ENCODE results near the gene OR8D1. TPM values are rescaled to one million over a fixed set of nuclear protein-coding genes. Genes with fewer than 3 reads are reported as not detected.

Gene OR8D1
- total RNA-seq, result not detected in 3 replicates

GRCh38 chr11:124313849-124314248 is at the start of gene OR8D1:
Gene OR8D1, minus strand, starts transcription at chr11:124313949. Its CDS starts 3,183 bp downstream, at chr11:124310766.
- no peaks in the 10 kb centered on the region for H3K4me1 Mint-ChIP-seq
- no peak for DNase-seq (ENCODE audit: low spot score in 2 of 2, unreplicated experiment in 2 of 2)

GRCh38 chr11:124359566-124359965 is 45.8 kb upstream of the OR8D1 start:
- H3K4me3 Mint-ChIP-seq, result no peak overlapping the region
- H3K9me3 Mint-ChIP-seq, result no peaks in the 10 kb centered on the region
- TF ChIP-seq CTCF (IDR thresholded peaks at IDR 0.05; ENCODE audit: unreplicated experiment), result no peak
- H3K4me1 Mint-ChIP-seq, result no peaks in the 10 kb centered on the region
- no peak overlapping the region for H3K27ac Mint-ChIP-seq
- no peak for DNase-seq (ENCODE audit: low spot score in 2 of 2, unreplicated experiment in 2 of 2)
- no peaks in the 10 kb centered on the region for H3K36me3 Mint-ChIP-seq
- H3K27me3 Mint-ChIP-seq (ENCODE audit: low read depth), result peaks cover 29% of the 10 kb centered on the region

More at GRCh38 chr11:124313849-124314248, at the start of gene OR8D1:
- Mint-ChIP-seq H3K27me3 (ENCODE audit: low read depth) (peaks cover 23% of the 10 kb centered on the region), H3K9me3 (no peaks in the 10 kb centered on the region), H3K4me3 (no peak within 1 kb of the TSS), H3K36me3 (no peaks in the 10 kb centered on the region), H3K27ac (no peak within 1 kb of the TSS)
- TF ChIP-seq CTCF (IDR thresholded peaks at IDR 0.05; ENCODE audit: unreplicated experiment), result no peak

GRCh38 chr11:124346311-124346955 is 32.7 kb upstream of the OR8D1 start:
- H3K4me1 Mint-ChIP-seq, result no peaks in the 10 kb centered on the region
- H3K4me3 Mint-ChIP-seq, result no peak overlapping the region
- TF ChIP-seq CTCF (IDR thresholded peaks at IDR 0.05; ENCODE audit: unreplicated experiment), result no peak
- no peak overlapping the region for H3K27ac Mint-ChIP-seq
- no peaks in the 10 kb centered on the region for H3K36me3 Mint-ChIP-seq
- H3K27me3 Mint-ChIP-seq (ENCODE audit: low read depth), result no peaks in the 10 kb centered on the region
- peaks cover 49% of the 10 kb centered on the region for H3K9me3 Mint-ChIP-seq
- no peak for DNase-seq (ENCODE audit: low spot score in 2 of 2, unreplicated experiment in 2 of 2)

GRCh38 chr11:124344346-124344745 is 30.6 kb upstream of the OR8D1 start:
- H3K4me1 Mint-ChIP-seq, result no peaks in the 10 kb centered on the region
- no peak overlapping the region for H3K4me3 Mint-ChIP-seq
- no peak overlapping the region for H3K27ac Mint-ChIP-seq
- TF ChIP-seq CTCF (IDR thresholded peaks at IDR 0.05; ENCODE audit: unreplicated experiment), result no peak
- DNase-seq (ENCODE audit: low spot score in 2 of 2, unreplicated experiment in 2 of 2), result no peak
- no peaks in the 10 kb centered on the region for H3K27me3 Mint-ChIP-seq (ENCODE audit: low read depth)
- peaks cover 35% of the 10 kb centered on the region for H3K9me3 Mint-ChIP-seq
- no peaks in the 10 kb centered on the region for H3K36me3 Mint-ChIP-seq

GRCh38 chr11:124340142-124340447 is 26.3 kb upstream of the OR8D1 start:
- H3K36me3 Mint-ChIP-seq, result no peaks in the 10 kb centered on the region
- H3K27me3 Mint-ChIP-seq (ENCODE audit: low read depth), result no peaks in the 10 kb centered on the region
- no peak for DNase-seq (ENCODE audit: low spot score in 2 of 2, unreplicated experiment in 2 of 2)

More at GRCh38 chr11:124340142-124340447, 26.3 kb upstream of the OR8D1 start:
- no peak for TF ChIP-seq CTCF (IDR thresholded peaks at IDR 0.05; ENCODE audit: unreplicated experiment)
- Mint-ChIP-seq H3K27ac (no peak overlapping the region), H3K4me3 (no peak overlapping the region), H3K9me3 (peaks cover 6% of the 10 kb centered on the region), H3K4me1 (no peaks in the 10 kb centered on the region)
